NCI-H1694 treated with DMSO at 0.1 percent for 48 hours (cell line): ENCODE measurements around the gene ROMO1.
"Not testable (repeated sequence)": the region's sequence is repeated elsewhere in the genome, so short reads cannot be mapped to it uniquely, and the experiment has no call there.

Experiments
- DNase-seq: peaks from one replicate; lab custom pipeline; 2025; lab: John Stamatoyannopoulos, UW

The ROMO1 gene

GRCh38 chr20:35710884-35711587, 11.8 kb downstream of the ROMO1 start:
- no peak for DNase-seq

DNA sequence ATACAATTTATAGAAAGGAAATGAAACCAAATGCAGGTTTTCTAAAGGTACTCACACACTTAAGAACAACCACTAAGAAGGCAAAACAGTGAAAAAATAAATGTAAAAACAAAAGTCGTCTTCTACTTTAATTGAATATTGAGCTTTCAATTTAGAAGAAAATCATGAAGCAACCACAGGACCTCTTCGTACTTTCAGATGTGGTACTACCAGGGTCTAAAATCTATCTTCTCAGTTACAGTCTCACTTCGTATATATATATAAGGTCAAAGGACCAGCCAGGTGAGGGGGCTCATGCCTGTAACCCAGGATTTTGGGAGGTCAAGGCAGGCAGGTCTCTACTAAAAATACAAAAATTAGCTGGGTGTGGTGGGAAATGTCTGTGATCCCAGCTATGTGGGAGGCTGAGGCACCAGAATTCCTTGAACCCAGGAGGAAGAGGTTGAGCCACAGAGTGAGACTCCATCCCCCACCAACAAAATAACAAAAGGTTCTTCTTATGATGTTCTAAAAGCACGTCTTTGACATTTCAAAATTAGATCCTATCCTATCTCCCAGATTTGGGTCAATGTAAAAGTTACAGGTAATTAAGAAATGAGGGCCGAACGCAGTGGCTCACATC, 12.5 kb downstream of the ROMO1 start:
- DNase-seq = no peak

DNA sequence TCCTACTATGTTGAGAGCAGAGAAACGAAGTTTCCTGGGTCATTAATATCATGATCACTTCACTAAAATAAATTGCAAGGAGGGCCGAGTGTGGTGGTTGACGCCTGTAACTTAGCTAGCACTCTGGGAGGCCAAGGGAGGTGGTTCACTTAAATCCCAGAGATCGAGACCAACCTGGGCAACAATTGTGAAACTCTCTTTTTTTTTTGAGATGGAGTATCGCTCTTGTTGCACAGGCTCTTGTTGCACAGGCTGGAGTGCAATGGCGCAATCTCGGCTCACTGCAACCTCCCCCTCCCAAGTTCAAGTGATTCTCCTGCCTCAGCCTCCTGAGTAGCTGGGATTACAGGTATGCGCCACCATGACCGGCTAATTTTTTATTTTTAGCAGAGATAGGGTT, 13.9 kb downstream of the ROMO1 start:
- DNase-seq = not testable (repeated sequence)

DNA sequence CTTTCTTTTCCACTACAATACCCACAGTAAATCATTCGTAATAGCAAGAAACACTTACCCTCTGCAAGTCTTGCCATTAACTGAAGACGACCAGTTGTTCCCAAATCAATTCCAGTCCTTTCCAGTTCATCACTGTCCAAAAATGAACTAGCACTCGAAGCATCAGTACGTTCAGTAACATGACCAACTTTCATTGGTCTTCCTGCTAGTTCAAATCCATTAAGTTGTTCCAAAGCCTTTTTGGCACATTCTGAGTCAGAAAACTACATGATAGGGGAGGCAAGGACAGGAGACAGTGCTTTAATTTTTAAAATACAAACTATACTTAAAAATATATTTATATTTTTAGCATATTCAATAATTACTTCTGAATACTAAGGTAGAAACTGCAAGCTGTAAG, 14.9 kb downstream of the ROMO1 start:
- no peak for DNase-seq

GRCh38 chr20:35715652-35716051, 16.4 kb downstream of the ROMO1 start:
- no peak for DNase-seq

- no peak for DNase-seq
Observed at GRCh38 chr20:35716330-35716729, 17.1 kb downstream of the ROMO1 start.

DNA sequence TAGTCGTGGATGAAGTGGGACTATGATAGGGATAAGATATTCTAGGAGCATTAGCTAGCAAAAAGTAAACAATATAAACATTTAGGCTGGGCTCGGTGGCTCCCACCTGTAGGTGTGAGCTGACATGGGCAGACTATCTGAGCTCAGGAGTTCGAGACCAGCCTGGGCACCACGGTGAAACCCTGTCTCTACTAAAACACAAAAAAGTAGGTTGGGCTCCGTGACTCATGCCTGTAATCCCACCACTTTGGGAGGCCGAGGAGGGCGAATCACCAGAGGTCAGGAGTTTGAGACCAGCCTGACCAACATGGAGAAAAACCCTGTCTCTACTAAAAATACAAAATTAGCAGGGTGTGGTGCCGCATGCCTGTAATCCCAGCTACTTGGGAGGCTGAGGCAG, 19.1 kb downstream of the ROMO1 start:
- DNase-seq = not testable (repeated sequence)

- DNase-seq = peak; percentile 12
Observed at GRCh38 chr20:35718972-35719635, 19.9 kb downstream of the ROMO1 start.

DNA sequence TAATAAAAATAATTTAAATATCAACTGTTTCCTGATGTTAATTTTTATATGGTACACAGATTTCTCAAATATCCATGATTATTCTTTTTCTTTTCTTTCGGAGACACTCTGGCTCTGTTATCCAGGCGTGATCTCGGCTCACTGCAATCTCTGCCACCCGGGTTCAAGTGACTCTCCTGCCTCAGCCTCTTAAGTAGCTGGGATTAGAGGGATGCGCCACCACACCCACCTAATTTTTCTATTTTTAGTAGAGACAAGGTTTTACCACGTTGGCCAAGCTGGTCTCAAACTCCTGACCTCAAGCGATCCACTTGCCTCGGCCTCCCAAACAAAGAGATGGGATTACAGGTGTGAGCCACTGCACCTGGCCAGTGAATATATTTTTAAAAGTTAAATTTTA, 20.5 kb downstream of the ROMO1 start:
- no peak for DNase-seq

GRCh38 chr20:35720165-35721123, 21.2 kb downstream of the ROMO1 start:
- DNase-seq = no peak

GRCh38 chr20:35721219-35721618, 22.0 kb downstream of the ROMO1 start:
- no peak for DNase-seq

DNA sequence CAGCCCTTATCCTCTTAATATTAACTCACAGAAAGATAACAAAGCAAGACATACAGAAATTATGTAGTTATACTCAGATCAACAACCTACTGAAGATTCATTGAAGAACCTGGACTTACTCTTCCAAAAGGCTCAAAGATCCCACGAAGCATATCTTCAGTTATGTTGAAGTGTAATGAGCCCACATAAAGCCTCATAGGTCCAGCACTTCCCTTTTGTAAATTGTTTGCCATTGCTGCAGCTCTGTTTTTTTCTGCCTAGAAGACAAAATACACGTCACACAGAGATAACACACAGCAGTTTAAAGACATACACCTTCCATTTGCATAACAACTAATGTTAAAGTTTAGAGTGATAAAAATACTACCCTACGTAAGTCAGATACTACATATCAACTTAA, 22.4 kb downstream of the ROMO1 start:
- DNase-seq = no peak

DNA sequence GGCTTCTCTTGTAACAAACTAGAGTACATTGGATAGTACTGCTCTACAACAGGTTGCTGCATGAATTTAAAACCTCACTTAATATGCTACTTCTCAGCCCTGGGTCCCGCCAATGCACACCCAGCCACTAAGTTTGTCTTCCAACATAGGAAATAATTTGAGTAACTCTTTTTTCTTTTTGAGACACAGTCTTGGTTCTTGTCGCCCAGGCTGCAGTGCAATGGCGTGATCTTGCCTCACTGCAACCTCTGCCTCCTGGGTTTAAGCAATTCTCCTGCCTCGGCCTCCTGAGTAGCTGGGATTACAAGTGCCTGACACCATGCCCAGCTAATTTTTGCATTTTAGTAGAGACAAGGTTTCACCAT, 24.1 kb downstream of the ROMO1 start:
- DNase-seq = not testable (repeated sequence)

- DNase-seq = not testable (repeated sequence)
Observed at GRCh38 chr20:35723652-35724320, 24.6 kb downstream of the ROMO1 start.

DNA sequence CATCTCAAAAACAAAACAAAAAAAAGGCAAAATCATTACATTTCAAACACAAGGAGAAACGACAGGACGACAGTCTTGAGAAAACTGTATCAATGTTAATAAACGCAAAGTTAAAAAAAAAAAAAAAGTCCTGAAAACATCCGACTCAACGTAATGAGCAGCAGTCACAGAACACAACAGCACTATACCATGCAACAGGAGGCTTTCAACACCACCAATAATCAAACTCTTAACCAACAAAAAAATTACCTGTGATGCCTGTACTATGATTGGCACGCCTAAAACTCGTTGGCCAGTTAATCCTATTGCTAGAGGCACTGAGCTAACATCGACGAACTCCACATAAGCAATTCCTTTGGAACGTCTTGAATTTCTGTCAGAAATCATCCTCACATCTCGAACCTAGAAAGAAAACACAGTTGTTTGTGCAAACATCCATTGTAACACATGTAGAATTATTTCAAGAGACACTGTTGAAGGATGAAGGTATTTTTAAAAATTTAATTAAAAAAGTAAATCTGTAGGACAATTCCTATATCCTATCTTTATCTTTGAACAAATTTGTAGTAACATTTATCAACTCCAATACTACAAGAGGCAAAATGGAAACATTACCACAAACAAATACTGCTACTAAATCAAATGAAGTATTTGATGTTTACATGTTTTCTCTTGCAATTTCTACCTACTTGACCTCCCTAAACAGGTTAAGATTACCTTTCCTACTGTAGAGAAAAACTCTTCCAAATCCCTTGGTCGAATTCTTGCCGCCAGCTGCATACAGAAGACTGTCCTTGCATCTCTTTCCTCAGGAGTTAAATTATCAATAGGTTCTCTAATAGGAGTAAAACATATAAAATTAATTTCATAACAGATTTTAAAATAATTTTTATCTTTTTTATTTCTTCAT, 25.4 kb downstream of the ROMO1 start:
- DNase-seq = no peak

- DNase-seq = no peak
Observed at GRCh38 chr20:35726842-35727711, 27.9 kb downstream of the ROMO1 start.

GRCh38 chr20:35729283-35729807, 30.1 kb downstream of the ROMO1 start:
- DNase-seq = no peak

GRCh38 chr20:35729836-35730582, 30.8 kb downstream of the ROMO1 start:
- DNase-seq = no peak
